DND-41 (cell line): ENCODE results near the gene TBC1D22A.

ENCODE experiments used
- CTCF ChIP-seq: IDR thresholded peaks from 2 replicates; pipeline ENCODE4 v1.5.1; 2012; ENCODE audit warnings: borderline replicate concordance, low read length, moderate library complexity, mild to moderate bottlenecking; ENCODE audit not compliant: poor library complexity, severe bottlenecking; ENCODE audit errors: extremely low read depth
- EZH2 ChIP-seq: IDR thresholded peaks from 3 replicates; pipeline ENCODE4 v1.6.1; 2012; ENCODE audit warnings: borderline replicate concordance, low read depth, mild to moderate bottlenecking, moderate library complexity, low read length, inconsistent platforms; ENCODE audit not compliant: severe bottlenecking

- TF ChIP-seq CTCF (no peak), EZH2 (no peak)
Observed at GRCh38 chr22:47023871-47024270, 261.4 kb downstream of the TBC1D22A start.
